Body of pancreas (tissue), 4 donors: Measurements from ENCODE around the gene NPHP1.
"Not testable (repeated sequence)": the region's sequence is repeated elsewhere in the genome, so short reads cannot be mapped to it uniquely, and the experiment has no call there.

Experiments used
- CTCF ChIP-seq, 7 experiments: fragments of 450-650 bp in 4 of 7; fragments of 200-600 bp in 3 of 7; sonication (generic) in 3 of 7; IDR thresholded peaks; one replicate each; pipeline ENCODE4 v1.5.1; 2016 to 2019; ENCODE audit warnings: antibody characterized with exemption in 7 of 7
- POLR2A ChIP-seq, 3 donors: fragments of 450-650 bp; IDR thresholded peaks; one replicate each; pipeline ENCODE4 v1.6.1; 2016; ENCODE audit warnings: antibody characterized with exemption in 3 of 3, mild to moderate bottlenecking in 2 of 3

- TF ChIP-seq POLR2A, CTCF (IDR thresholded peaks at IDR 0.05): not testable (repeated sequence)
Observed at GRCh38 chr2:110243283-110243682, 38.5 kb upstream of the NPHP1 start.
